Measurements from ENCODE around the gene RSKR. TPM values are rescaled to one million over a fixed set of nuclear protein-coding genes. Genes with fewer than 3 reads are reported as not detected.

The RSKR gene
- total and polyA plus RNA-seq, 9 of the 15 experiments (the other 6 are each of a cell fraction or from before 2014, with no cell fraction given): 1.4 to 42.3 (median 16.2) TPM

GRCh38 chr17:28579526-28579925, 34.5 kb downstream of the RSKR start:
- ChIA-PET POLR2A (interaction anchor here (0.9 to 16.7 kb wide), 4 partner anchors 8 to 1490 kb away, joined by 3 to 274 read pairs (median 4); partner anchors contain the start of genes PIGS and SPAG5), CTCF (ENCODE audit: low intra/inter-chr PET ratio) (no interaction called here)
- Histone ChIP-seq H4K20me1 (replicated peaks; ENCODE audit: control insufficient read depth, insufficient read depth, low read length) (0 out of 2 replicates have a peak, but pooled peaks cover 9% of the 10 kb centered on the region), H3K4me3 (no peak overlapping the region), H3K9me3 (replicated peaks; ENCODE audit: control insufficient read depth, insufficient read depth, low read depth, low read length) (no peaks in the 10 kb centered on the region), H3K4me2 (ENCODE audit: insufficient read depth, low read length) (no peak overlapping the region), H3K36me3 (ENCODE audit: control insufficient read depth, insufficient read depth, low read length) (peaks cover 80% of the 10 kb centered on the region), H3K9ac (ENCODE audit: insufficient read depth in 1 of 2, low read depth in 2 of 2, low read length in 2 of 2) (no peak overlapping the region), H3K79me2 (ENCODE audit: control insufficient read depth, insufficient read depth, low read length) (peaks cover 23% of the 10 kb centered on the region), H3K27me3 (ENCODE audit: control insufficient read depth in 2 of 2, insufficient read depth in 2 of 2, low read length in 2 of 2) (no peaks in the 10 kb centered on the region), H2AFZ (ENCODE audit: low read depth, low read length) (no peak overlapping the region), H3K27ac (ENCODE audit: extremely low read depth, low read depth, low read length) (no peak overlapping the region), H3K9me1 (ENCODE audit: control insufficient read depth, insufficient read depth, low read length) (peaks cover 13% of the 10 kb centered on the region), H3K4me1 (replicated peaks in 1 of 2; ENCODE audit: control insufficient read depth in 2 of 2, insufficient read depth in 2 of 2, low read length in 2 of 2) (peaks cover 20 to 23% of the 10 kb centered on the region in 2 experiments)
- in situ Hi-C loops (cut with MboI) (loop anchor here (5.0 kb wide), 1 partner anchor 358 kb away; no protein-coding TSS in a partner anchor), intact Hi-C loops (cut with micrococcal nuclease) (no loop called here)
- no TSS peak for BruUV-seq (replicated peaks)
- FAIRE-seq: no peak
- DNase-seq (ENCODE audit: extremely low read depth in 1 of 4, low spot score in 3 of 4): no peak
- no peak for TF ChIP-seq ELK1 (CRISPR knock-in tag; IDR thresholded peaks at IDR 0.05)
- no peak for TF ChIP-seq TSC22D4 (tag; IDR thresholded peaks at IDR 0.05)
- no peak for TF ChIP-seq FOXJ2 (tag; IDR thresholded peaks at IDR 0.05)
- no peak for TF ChIP-seq ZC3H4 (CRISPR knock-in tag; IDR thresholded peaks at IDR 0.05; ENCODE audit: borderline replicate concordance)
- TF ChIP-seq ZNF224 (CRISPR knock-in tag; IDR thresholded peaks at IDR 0.05): 0 out of 2 replicates have a peak, but pooled peaks have one; percentile 22
- no peak for TF ChIP-seq CEBPZ (IDR thresholded peaks at IDR 0.05; ENCODE audit: borderline replicate concordance, low read depth, low read length)
- 87% methylated on average over 4 of the region's 4 CpGs for WGBS (ENCODE audit: insufficient coverage, low coverage, missing lambda C conversion rate)
- no peak for ATAC-seq

Measured in K562 (cell line).